Activated naive CD4-positive, alpha-beta T cell treated with anti-CD3 and anti-CD28 coated beads, Interleukin-2, amount 10 ng/mL, durations not matched to agents 7 days and 5 days (primary cell): ENCODE measurements around the gene ERO1A.
A peak's percentile ranks its signal among the peaks of the same experiment; 100 is the strongest.
"Not testable (repeated sequence)": the region's sequence is repeated elsewhere in the genome, so short reads cannot be mapped to it uniquely, and the experiment has no call there.

Source experiments
- CTCF ChIA-PET: fragments of 350-600 bp; sonication (Branson Sonifier 250); formaldehyde crosslinking; loops from one replicate; lab custom pipeline; 2021; ENCODE audit warnings: antibody characterized with exemption; lab: Charles Lee
- DNase-seq: peaks from one replicate; pipeline ENCODE4 v3.0.0-alpha.2; 2020
- H3K27ac Mint-ChIP-seq: one replicate; pipeline ENCODE4 v1.8.0; 2021; ENCODE audit warnings: mild to moderate bottlenecking, moderate library complexity, mixed read lengths
- H3K27me3 Mint-ChIP-seq: one replicate; pipeline ENCODE4 v1.8.0; 2021; ENCODE audit warnings: mild to moderate bottlenecking, mixed read lengths
- H3K36me3 Mint-ChIP-seq: one replicate; pipeline ENCODE4 v1.8.0; 2021; ENCODE audit warnings: mixed read lengths
- H3K4me1 Mint-ChIP-seq: one replicate; pipeline ENCODE4 v1.8.0; 2021; ENCODE audit warnings: mixed read lengths
- H3K4me3 Mint-ChIP-seq: one replicate; pipeline ENCODE4 v1.8.0; 2021; ENCODE audit warnings: mild to moderate bottlenecking, moderate library complexity, mixed read lengths
- H3K9me3 Mint-ChIP-seq: one replicate; pipeline ENCODE4 v1.8.0; 2021; ENCODE audit warnings: mixed read lengths

ERO1A gene, protein sequence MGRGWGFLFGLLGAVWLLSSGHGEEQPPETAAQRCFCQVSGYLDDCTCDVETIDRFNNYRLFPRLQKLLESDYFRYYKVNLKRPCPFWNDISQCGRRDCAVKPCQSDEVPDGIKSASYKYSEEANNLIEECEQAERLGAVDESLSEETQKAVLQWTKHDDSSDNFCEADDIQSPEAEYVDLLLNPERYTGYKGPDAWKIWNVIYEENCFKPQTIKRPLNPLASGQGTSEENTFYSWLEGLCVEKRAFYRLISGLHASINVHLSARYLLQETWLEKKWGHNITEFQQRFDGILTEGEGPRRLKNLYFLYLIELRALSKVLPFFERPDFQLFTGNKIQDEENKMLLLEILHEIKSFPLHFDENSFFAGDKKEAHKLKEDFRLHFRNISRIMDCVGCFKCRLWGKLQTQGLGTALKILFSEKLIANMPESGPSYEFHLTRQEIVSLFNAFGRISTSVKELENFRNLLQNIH

GRCh38 chr14:52695481-52696091, at the start of gene ERO1A:
ERO1A (minus strand) TSS chr14:52695558; CDS start chr14:52695481, 77 bp downstream.
- DNase-seq: peak; percentile 80
- CTCF ChIA-PET: interaction anchor here (0.6 kb wide), 1 partner anchor 16 kb away, joined by 3 read pairs; no protein-coding TSS in a partner anchor
- peaks cover 32% of the 10 kb centered on the region for H3K36me3 Mint-ChIP-seq
- H3K27me3 Mint-ChIP-seq: no peaks in the 10 kb centered on the region
- H3K4me3 Mint-ChIP-seq: peak within 1 kb of the TSS; percentile 97
- H3K27ac Mint-ChIP-seq: peak within 1 kb of the TSS; percentile 99
- peaks cover 45% of the 10 kb centered on the region for H3K4me1 Mint-ChIP-seq
- H3K9me3 Mint-ChIP-seq: no peaks in the 10 kb centered on the region

- Mint-ChIP-seq H3K4me1 (peaks cover 61% of the 10 kb centered on the region), H3K9me3 (no peaks in the 10 kb centered on the region), H3K4me3 (peak overlapping the region; percentile 52), H3K27ac (peak overlapping the region; percentile 93), H3K36me3 (peaks cover 41% of the 10 kb centered on the region), H3K27me3 (no peaks in the 10 kb centered on the region)
- DNase-seq: no peak
- CTCF ChIA-PET: interaction anchor here (0.6 kb wide), 1 partner anchor 1694 kb away, joined by 3 read pairs; no protein-coding TSS in a partner anchor
Observed at GRCh38 chr14:52741865-52742264, 46.5 kb upstream of the ERO1A start.

GRCh38 chr14:52740751-52741150, 45.4 kb upstream of the ERO1A start:
- no peak for DNase-seq
- H3K27ac Mint-ChIP-seq: peak overlapping the region; percentile 16
- CTCF ChIA-PET: no interaction called here
- peaks cover 42% of the 10 kb centered on the region for H3K36me3 Mint-ChIP-seq
- no peaks in the 10 kb centered on the region for H3K27me3 Mint-ChIP-seq
- no peak overlapping the region for H3K4me3 Mint-ChIP-seq
- H3K4me1 Mint-ChIP-seq: peaks cover 73% of the 10 kb centered on the region
- no peaks in the 10 kb centered on the region for H3K9me3 Mint-ChIP-seq

GRCh38 chr14:52738409-52738808, 43.1 kb upstream of the ERO1A start:
- H3K36me3 Mint-ChIP-seq: peaks cover 52% of the 10 kb centered on the region
- no peaks in the 10 kb centered on the region for H3K9me3 Mint-ChIP-seq
- no peaks in the 10 kb centered on the region for H3K27me3 Mint-ChIP-seq
- no peak overlapping the region for H3K27ac Mint-ChIP-seq
- no peak overlapping the region for H3K4me3 Mint-ChIP-seq
- H3K4me1 Mint-ChIP-seq: peaks cover 74% of the 10 kb centered on the region
- no peak for DNase-seq
- CTCF ChIA-PET: no interaction called here

DNA sequence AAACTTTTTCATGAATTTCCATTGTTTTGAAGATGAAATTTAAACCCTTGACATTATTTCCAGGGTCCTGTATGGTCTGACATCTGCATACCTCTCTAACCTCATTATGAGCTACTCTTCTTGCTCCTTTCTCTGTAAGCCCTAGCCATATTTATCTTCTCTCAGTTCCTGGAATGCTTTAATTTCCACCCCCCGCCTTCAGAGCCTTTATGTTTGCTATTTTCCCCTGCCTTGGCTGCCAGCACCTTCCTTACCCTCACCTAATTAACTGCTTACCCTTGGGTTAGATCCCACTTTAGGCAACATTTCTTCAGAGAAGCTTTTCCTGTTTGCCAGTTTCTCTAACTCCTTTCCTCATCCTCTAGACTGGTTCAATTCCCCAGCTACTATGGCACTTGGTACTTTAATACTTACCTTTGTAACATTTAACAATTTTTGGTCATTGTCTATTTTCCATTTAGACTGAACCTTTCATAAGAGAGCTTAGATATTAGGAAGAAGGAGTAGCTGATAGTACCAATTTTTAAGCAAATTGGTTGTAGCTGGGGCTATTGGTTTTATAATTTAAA, 40.6 kb upstream of the ERO1A start:
- DNase-seq: no peak
- Mint-ChIP-seq H3K9me3 (no peaks in the 10 kb centered on the region), H3K36me3 (peaks cover 60% of the 10 kb centered on the region), H3K4me3 (no peak overlapping the region), H3K4me1 (peaks cover 69% of the 10 kb centered on the region), H3K27me3 (no peaks in the 10 kb centered on the region), H3K27ac (peak overlapping the region; percentile 13)
- CTCF ChIA-PET: interaction anchor here (1.3 kb wide), 1 partner anchor 16 kb away, joined by 3 read pairs; no protein-coding TSS in a partner anchor

DNA sequence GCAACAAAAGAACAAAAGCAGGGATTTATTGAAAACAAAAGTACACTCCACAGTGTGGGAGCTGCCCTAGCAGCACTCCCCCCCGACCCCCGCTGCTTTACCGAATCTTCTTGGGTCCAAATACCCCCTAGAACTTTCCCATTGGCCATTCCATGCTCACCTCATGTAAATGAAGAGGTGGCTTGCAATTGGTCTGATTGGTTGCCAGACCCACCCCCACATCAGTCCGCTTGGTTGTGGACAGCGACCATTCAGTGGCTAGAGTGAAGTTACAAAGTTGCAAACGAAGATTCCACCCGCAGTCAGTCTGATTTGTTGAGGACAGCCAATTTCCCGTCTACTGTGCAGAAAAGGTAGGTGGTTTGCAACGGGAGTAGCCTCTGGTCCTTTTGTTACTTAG, 38.5 kb upstream of the ERO1A start:
- Mint-ChIP-seq H3K9me3 (no peaks in the 10 kb centered on the region), H3K36me3 (peaks cover 52% of the 10 kb centered on the region), H3K27me3 (no peaks in the 10 kb centered on the region), H3K4me3 (no peak overlapping the region), H3K27ac (no peak overlapping the region), H3K4me1 (peaks cover 65% of the 10 kb centered on the region)
- no peak for DNase-seq
- CTCF ChIA-PET: no interaction called here

DNA sequence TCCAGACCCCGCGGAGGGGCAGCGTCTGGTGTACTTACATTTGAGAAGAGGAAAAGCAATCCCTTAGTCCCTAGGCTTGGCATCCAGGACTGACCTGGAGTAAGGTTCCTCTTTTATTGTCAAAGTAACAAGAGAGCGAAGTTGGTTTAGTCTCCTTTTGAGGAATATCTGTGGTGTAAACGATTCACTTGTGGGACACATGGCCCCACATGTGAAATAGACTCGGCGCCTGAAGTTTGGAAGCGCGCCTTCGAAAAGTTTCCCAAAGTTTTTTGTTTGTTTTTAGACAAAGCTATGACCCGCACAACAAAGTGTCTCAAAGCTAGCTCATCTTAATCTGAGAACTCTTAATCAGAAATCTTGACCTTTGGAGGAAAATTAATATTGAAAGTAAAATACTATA, 35.4 kb upstream of the ERO1A start:
- peaks cover 46% of the 10 kb centered on the region for H3K4me1 Mint-ChIP-seq
- H3K9me3 Mint-ChIP-seq: no peaks in the 10 kb centered on the region
- DNase-seq: no peak
- H3K27me3 Mint-ChIP-seq: no peaks in the 10 kb centered on the region
- H3K4me3 Mint-ChIP-seq: peak overlapping the region; percentile 95
- peaks cover 50% of the 10 kb centered on the region for H3K36me3 Mint-ChIP-seq
- peak overlapping the region; percentile 89 for H3K27ac Mint-ChIP-seq
- CTCF ChIA-PET: no interaction called here

DNA sequence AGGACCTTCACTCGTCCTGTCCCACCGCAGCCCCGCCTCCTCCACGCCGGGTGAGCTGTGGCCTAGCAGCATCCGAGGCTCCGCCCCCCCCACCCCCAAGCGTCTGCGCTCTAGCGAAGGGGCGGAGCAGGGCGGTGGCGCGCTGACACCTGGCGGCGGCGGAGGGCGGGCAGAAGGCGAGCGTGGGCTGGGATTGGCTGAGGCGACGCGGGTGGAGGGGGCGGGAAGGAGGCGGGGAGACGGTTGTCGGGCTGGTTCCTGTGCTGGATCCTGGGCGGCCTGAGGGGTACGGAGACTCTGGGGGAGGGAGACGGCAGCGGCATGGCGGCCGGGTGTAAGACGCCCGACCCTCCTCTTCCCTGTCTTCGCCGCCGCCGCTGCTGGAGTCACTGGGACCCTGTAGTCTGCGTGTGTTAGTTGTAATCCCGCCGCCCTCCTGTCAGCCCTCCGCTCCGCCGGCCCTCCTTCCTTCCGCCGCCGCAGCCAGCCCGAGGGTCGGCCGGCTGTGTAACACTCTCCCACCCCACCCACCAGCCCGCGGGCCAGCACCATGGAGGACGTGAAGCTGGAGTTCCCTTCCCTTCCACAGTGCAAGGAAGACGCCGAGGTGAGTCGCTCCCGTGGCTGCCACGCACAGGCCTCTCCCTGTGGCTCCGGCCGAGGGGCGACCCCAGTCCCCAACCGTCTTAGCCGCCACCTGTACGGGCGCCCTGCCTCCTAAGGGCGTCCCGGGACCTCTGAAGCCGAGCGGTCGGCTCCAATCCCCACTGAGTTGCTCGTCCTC, 34.8 kb upstream of the ERO1A start, which contains the start of gene STYX:
TSS of gene STYX (plus strand) at position 242 of the 784 bp plus-strand sequence. CDS start at position 551, 309 bp downstream.
- H3K4me3 Mint-ChIP-seq: peak within 1 kb of the TSS; percentile 95
- CTCF ChIA-PET: no interaction called here
- peaks cover 41% of the 10 kb centered on the region for H3K4me1 Mint-ChIP-seq

GRCh38 chr14:52729585-52729924, 34.2 kb upstream of the ERO1A start:
- Mint-ChIP-seq H3K9me3 (no peaks in the 10 kb centered on the region), H3K4me3 (peak overlapping the region; percentile 95), H3K4me1 (peaks cover 38% of the 10 kb centered on the region), H3K27me3 (no peaks in the 10 kb centered on the region), H3K27ac (peak overlapping the region; percentile 89), H3K36me3 (peaks cover 46% of the 10 kb centered on the region)
- no peak for DNase-seq
- CTCF ChIA-PET: no interaction called here

More for the DNA sequence above, 34.8 kb upstream of the ERO1A start, which contains the start of gene STYX:
- H3K9me3 Mint-ChIP-seq: no peaks in the 10 kb centered on the region
- DNase-seq: peak; percentile 98
- H3K27me3 Mint-ChIP-seq: no peaks in the 10 kb centered on the region
- peaks cover 45% of the 10 kb centered on the region for H3K36me3 Mint-ChIP-seq
- H3K27ac Mint-ChIP-seq: peak within 1 kb of the TSS; percentile 89

DNA sequence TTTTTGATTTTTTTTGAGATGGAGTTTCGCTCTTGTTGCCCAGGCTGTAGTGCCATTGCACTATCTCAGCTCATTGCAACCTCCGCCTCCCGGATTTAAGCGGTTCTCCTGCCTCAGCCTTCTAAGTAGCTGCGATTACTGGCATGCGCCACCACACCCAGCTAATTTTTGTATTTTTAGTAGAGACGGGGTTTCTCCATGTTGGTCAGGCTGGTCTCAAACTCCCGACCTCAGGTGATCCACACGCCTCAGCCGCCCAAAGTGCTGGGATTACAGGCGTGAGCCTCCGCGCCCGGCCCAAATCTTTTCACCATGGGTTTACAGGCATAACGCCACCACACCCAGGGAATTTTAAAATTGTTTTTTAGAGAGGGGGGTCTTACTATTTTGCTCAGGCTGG, 33.7 kb upstream of the ERO1A start:
- H3K4me3 Mint-ChIP-seq: peak overlapping the region; percentile 33
- H3K27ac Mint-ChIP-seq, H3K27me3 Mint-ChIP-seq, DNase-seq, H3K9me3 Mint-ChIP-seq: not testable (repeated sequence)
- CTCF ChIA-PET: interaction anchor here (1.1 kb wide), 1 partner anchor 18 kb away, joined by 3 read pairs; no protein-coding TSS in a partner anchor
- peaks cover 33% of the 10 kb centered on the region for H3K4me1 Mint-ChIP-seq
- peaks cover 42% of the 10 kb centered on the region for H3K36me3 Mint-ChIP-seq

GRCh38 chr14:52727509-52727908, 32.2 kb upstream of the ERO1A start:
- H3K9me3 Mint-ChIP-seq, H3K27ac Mint-ChIP-seq, H3K27me3 Mint-ChIP-seq, CTCF ChIA-PET, DNase-seq, H3K4me3 Mint-ChIP-seq: not testable (repeated sequence)
- Mint-ChIP-seq H3K4me1 (peaks cover 25% of the 10 kb centered on the region), H3K36me3 (peaks cover 39% of the 10 kb centered on the region)

GRCh38 chr14:52724360-52724644, 28.9 kb upstream of the ERO1A start:
- no peak for DNase-seq
- no peaks in the 10 kb centered on the region for H3K27me3 Mint-ChIP-seq
- no peaks in the 10 kb centered on the region for H3K9me3 Mint-ChIP-seq
- CTCF ChIA-PET: no interaction called here
- peaks cover 14% of the 10 kb centered on the region for H3K4me1 Mint-ChIP-seq
- peaks cover 46% of the 10 kb centered on the region for H3K36me3 Mint-ChIP-seq
- no peak overlapping the region for H3K27ac Mint-ChIP-seq
- no peak overlapping the region for H3K4me3 Mint-ChIP-seq

DNA sequence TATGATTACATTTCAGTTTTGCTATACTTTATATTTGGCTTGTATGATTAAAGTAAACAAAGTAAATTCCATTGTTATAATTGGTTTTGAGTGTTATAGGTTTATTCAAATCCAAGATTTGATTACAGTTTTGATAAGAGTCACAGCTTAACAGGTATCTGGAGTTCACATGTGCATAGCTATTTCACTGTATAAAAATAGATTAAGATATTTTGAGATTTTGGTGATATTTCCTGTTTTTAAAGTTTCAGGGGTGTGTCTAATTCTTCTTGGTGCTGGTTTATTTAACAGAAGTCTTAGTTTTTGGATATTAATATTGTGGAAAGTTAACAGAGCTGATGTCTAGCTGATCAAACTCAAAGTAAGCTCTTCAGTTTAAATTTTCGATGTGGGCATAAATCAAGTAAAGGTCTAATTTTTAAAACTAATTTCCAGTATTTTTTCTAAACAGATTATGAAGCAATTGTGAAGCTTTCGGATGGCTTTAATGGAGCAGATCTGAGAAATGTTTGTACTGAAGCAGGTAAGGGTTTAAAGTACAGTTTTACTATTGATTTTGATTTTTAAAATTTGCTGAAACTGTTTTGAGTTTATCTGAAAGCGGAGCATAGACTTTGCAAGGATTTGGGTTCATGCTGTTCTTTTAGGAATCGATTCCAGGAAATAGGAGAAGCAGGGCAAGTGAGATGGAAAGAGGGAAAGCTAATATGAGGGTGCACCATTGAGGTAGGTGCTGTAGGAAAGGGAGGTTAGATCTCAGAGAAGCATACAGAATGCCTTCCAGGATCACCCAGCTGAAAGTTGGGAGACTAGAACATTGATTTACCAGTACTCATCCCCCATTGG, 28.4 kb upstream of the ERO1A start:
- Mint-ChIP-seq H3K27ac (no peak overlapping the region), H3K27me3 (no peaks in the 10 kb centered on the region), H3K4me1 (peaks cover 11% of the 10 kb centered on the region), H3K9me3 (no peaks in the 10 kb centered on the region), H3K4me3 (no peak overlapping the region), H3K36me3 (peaks cover 46% of the 10 kb centered on the region)
- CTCF ChIA-PET: interaction anchor here (0.6 to 1.3 kb wide), 2 partner anchors 15 to 60 kb away, joined by 3 read pairs; no protein-coding TSS in a partner anchor
- DNase-seq: no peak
